ENCODE results near the gene TAF7L. TPM values are rescaled to one million over a fixed set of nuclear protein-coding genes. Genes with fewer than 3 reads are reported as not detected.

The TAF7L gene
- total RNA-seq, 1 donor from 2014 or later = 0.16 TPM

GRCh38 chrX:101220662-101221260 is 70.4 kb downstream of the TAF7L start:
- DNase-seq = no peak

GRCh38 chrX:101219864-101220346 is 71.2 kb downstream of the TAF7L start:
- DNase-seq = peak; percentile 20

GRCh38 chrX:101219116-101219863 is 71.8 kb downstream of the TAF7L start, which contains the start of gene DRP2:
TSS of gene DRP2 (plus strand) at chrX:101219786. CDS start at chrX:101231648, 11,862 bp downstream.
- no peak for DNase-seq

Small RNAs within 50 kb of the gene (small RNA-seq; reads per million reads assigned to genes)
- not detected for gene RNU6-934P

Other genes with a start within 250 kb of the TAF7L start
- 8.7 TPM for gene TRMT2B, start 239.2 kb downstream of the TAF7L start, total RNA-seq
- 66.4 TPM for gene TMEM35A, start 212.5 kb downstream of the TAF7L start, total RNA-seq
- gene CENPI, start 193.1 kb downstream of the TAF7L start, total RNA-seq = 7.0 TPM
- gene DRP2, start 71.5 kb downstream of the TAF7L start, total RNA-seq = 4.2 TPM
- 5.6 TPM for gene TIMM8A, start 57.4 kb upstream of the TAF7L start, total RNA-seq
- gene BTK, start 94.9 kb upstream of the TAF7L start, total RNA-seq = 0.94 TPM
- 287 TPM for gene RPL36A, start 99.7 kb upstream of the TAF7L start, total RNA-seq
- 20.7 TPM for gene GLA, start 116.6 kb upstream of the TAF7L start, total RNA-seq
- gene HNRNPH2, start 116.9 kb upstream of the TAF7L start, total RNA-seq = 92.5 TPM
- gene ARMCX4, start 194.1 kb upstream of the TAF7L start, total RNA-seq = 14.5 TPM